GM18502 (cell line): ENCODE measurements around the gene ARMH2.

Experiments used
- ATAC-seq: cut with Tn5 transposase; IDR thresholded peaks from one replicate; pipeline ENCODE4 v1.9.1; 2021; ENCODE audit warnings: mild to moderate bottlenecking; ENCODE audit not compliant: unreplicated experiment, poor library complexity

Gene ARMH2

DNA sequence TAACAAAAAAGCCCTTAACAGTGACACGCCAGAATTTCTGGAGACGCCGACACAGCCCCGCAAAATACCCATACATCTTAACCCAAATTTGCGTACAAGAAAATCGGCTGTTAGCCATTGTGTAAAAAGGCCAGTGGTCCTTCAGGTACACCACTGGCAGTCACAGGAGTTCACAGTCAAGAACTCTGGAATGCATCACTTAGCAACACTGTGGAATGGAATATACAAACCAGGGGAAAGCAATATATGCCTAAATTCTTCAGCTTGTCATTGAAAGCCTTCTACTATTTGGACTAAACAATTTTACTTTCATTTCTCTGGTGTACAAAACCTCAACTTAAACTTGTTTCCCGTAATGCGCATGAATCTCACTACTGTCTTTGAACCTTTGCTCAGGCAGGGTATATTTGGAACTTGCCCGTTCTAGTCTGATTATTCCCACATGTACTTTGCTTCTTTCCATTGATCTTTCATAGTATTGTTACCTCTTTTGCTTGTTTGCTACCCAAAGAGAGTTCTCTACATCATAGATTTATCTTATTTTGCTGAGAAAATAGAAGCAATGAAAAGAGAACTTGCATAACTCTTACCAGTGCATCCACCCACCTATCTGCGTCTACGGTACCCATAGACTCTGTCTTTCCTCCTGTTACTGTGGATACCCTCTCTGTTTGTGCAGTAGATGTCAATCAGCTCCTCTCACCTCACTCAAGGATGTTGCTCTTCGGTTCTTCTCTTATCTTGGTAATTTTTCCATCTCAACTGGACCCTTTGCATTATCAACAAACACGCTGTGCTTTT lies at the start of gene ARMH2:
TSS of gene ARMH2 (minus strand) at position 178 of the 801 bp plus-strand sequence. CDS start at position 118, 60 bp downstream.
- ATAC-seq = no peak

DNA sequence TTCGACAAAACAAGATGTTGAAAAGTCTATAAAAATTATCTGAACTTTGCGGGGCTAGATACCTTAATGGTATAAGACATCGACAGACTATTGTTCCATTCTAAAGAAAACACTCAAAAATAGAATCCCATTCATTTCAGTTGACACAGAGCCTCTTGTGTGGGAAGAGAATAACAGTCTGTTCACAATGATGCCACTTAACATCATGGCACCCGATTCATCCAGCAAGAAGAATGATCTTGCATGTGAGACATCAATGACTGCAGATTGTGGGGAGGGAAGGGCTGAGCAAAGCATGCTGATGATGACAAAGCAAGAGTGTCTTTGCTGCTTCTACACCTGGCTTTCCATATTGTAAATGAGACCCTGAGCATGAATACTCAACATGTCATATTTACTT lies 49.7 kb upstream of the ARMH2 start:
- no peak for ATAC-seq

- no peak for ATAC-seq
Measured at GRCh38 chr6:24847402-24847801, 48.7 kb upstream of the ARMH2 start.

DNA sequence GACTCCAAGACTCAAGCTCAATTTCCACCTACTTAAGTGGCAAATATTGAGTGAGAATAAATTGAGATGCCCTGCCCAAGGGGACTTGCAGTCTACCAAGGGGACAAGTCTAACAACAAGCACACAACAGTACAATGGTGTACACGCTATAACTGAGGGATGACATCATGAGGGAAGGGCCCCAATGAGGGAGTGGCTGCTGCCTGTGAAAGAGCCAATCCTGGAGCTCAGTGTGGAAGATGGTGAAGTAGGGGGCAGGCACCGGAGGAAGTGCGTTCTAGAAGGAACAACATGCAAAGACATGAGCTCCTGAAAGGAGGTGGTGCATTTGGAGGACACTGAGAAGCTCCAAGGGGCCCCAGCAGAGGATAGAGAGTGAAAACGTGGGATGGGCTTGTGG lies 46.9 kb upstream of the ARMH2 start:
- ATAC-seq = no peak

DNA sequence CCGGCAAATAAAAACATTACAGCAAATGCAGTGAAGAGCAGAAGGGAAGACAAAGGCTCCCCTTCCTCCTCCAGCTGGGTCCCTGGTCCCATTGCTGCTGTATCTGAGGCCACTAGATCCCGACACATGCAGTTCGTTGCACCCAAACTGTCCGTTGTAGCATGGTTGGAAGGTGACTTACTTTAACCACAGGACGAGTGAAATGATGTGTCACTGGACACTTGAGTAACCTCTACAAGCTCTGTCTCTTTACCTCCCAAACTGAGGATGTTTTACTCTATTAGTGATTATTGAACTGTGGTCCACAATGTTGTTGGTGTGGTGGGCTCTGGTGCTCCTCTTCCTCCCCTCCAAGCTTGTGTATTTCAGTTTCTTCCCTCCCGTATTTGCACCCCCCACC lies 46.2 kb upstream of the ARMH2 start:
- no peak for ATAC-seq

- ATAC-seq = no peak
Measured at GRCh38 chr6:24844061-24844460, 45.3 kb upstream of the ARMH2 start.

DNA sequence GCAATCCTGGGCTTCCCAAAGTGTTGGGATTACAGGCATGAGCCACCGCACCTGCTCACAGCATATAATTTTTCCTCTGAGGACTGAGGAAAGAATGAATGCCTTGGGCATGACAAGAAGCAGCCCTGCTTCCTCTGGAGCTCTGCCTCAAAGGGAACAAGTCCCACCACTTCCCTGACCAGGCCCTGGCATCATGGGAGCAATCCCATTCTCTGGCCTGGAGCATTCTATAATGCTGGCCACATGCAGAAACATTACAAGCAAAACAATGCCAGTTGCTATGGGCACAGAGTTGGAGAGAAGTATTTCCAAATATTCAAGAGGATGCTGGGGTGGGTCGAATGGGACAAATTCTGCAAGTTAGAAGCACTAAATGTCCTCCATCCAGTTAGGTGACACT lies 41.5 kb upstream of the ARMH2 start:
- no peak for ATAC-seq

- ATAC-seq = no peak
Measured at GRCh38 chr6:24838994-24839393, 40.3 kb upstream of the ARMH2 start.

DNA sequence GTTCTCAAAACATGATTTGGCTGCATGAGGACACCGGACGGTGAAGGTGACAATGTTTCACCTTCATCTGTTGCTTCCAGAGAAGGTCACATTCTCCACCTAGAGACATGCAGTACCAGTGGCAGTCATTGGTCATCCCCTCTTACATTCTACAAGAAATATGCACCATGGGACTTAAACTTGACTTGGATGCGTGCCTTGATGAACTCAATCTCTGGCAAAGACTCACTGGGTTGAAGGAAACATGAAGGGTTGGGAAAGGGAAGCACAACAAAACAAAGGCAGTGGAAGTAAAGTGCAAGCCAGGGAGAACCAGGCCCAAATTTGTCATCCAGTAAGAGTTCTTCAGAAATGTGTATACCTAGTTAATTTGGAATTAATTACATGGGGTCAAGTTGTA lies 39.4 kb upstream of the ARMH2 start:
- no peak for ATAC-seq

DNA sequence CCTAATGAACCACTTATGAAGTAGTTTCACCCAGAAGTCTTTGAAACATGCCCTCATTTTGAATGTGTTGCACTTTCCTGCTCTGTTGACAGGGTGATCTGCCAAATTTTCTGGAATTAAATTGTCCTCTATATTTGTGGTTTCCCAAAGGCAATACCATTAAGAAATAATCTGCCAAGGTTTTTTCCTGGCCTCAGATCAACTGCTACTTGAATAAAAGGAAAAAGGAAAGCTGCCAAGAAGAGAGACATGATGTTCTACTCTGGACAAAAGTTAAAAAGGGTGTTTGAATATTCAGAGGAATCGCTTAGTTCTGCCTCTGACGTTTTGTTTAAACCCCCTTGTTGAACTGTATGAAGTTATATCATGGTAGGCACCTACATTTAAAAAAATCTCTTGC lies 37.4 kb upstream of the ARMH2 start:
- ATAC-seq = no peak

- ATAC-seq = no peak
Measured at GRCh38 chr6:24833711-24834386, 35.1 kb upstream of the ARMH2 start.

GRCh38 chr6:24832794-24833193 lies 34.1 kb upstream of the ARMH2 start:
- no peak for ATAC-seq

GRCh38 chr6:24831771-24832716 lies 33.3 kb upstream of the ARMH2 start:
- ATAC-seq = no peak

DNA sequence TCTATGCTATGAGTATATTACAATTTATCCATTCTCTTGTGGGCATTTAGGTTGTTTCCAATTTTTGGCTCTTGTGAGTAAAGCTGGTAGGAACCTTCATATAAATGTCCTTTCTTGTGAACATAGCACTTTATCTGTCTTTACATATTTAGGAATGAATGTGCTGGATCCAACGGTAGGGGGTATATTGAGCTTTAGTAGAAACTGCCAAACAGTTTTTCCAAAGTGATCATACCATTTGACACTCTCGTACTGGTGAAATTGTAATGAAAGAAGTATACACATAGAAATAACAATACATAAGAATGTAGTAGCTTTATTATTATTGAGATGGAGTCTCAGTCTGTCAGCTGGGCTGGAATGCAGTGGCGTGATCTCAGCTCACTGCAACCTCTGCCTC lies 30.9 kb upstream of the ARMH2 start:
- ATAC-seq = no peak

DNA sequence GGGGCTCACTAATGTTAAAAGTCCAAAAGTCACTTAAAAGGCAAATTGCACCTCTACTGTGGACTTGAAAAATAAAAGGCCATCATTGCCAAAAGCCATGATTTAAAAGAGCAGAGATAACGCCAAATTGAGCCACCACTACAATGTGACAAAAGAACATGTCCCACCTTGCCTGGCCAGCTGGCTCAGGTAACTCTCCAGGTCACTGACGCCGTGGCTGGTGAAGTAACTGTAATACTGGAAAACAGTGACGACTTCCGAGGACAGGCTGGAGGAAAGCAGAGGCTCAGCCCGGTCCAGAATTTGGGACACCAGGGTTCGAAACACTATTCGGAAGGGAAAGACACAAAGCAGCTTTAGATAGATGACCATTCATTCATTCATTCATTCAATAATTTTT lies 29.3 kb upstream of the ARMH2 start:
- no peak for ATAC-seq

DNA sequence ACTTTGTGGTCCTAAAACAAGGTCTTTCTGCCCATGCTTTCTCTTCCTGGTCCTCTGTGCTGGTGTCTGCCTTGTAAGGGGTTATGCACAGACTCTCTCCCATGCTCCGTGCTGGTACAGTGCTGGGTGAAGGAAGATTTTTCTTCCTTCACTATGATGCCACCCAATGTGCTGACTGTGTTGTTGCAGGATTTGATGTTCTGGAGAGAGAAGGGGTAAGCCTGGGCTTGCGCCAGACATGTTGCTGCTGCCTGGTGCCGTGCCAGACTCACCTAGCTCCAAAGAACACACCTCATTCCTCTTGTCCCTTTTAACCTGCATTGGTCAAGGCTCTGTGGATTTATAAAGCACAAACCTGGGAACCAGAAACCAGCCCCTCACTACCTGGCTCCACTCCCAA lies 28.4 kb upstream of the ARMH2 start:
- ATAC-seq = no peak

DNA sequence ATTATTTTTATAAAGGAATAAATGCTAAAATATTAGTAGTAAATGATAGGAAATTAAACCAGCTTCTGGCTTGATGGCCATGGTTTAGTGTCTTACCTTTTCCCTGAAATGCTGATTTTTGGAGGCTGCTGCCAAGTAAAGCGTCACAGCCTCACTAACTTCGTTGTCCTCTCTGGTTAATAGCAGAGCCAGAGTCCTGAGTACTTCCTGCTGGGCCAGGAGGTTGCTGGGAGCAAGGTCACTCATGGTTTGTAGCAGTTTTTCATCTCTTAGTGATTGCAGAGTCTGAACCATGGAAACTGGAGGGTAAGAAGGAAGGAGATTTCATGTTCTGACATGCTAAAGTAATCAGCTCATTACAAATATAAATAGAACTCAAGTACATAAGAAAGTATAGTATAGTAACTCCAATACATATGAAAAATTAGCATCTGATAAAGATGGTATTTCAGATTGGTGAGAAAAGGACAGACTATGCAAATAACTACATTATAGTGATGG lies 26.5 kb upstream of the ARMH2 start:
- ATAC-seq = no peak

DNA sequence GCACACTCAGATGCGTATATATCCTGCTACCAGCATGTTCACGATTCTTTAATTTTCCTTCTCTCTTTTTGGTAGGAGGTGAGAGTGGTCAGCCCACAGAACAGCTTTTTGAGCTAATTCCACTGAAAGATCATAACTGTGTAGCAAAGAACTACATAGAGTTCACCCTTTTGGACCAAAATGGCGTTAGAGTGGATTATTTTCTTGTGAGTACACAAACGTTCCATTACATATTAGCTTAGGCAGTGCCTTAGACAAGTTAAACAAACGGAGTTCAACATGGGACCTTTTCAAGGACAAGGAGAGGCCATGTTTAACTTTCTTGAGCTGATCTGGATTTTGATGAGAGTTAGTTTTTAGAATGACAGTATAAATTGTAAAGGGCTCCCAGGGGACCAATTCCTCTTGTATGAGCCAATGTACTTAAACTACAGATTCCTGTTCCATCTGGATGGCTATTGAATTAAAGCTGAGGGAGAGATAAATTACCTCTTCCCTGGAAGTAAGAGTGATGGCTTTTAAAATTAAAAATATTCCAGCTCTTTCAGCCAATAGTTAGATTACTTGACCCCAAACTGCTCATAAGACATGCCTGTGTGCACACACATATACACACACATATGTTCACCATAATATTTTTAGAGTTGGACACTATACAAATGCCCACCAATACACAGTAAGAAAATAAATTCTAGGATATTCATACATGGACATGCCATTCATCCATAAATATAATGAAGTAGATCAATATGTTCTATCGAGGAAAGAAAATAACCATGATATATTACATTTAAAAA lies 25.6 kb upstream of the ARMH2 start:
- no peak for ATAC-seq

DNA sequence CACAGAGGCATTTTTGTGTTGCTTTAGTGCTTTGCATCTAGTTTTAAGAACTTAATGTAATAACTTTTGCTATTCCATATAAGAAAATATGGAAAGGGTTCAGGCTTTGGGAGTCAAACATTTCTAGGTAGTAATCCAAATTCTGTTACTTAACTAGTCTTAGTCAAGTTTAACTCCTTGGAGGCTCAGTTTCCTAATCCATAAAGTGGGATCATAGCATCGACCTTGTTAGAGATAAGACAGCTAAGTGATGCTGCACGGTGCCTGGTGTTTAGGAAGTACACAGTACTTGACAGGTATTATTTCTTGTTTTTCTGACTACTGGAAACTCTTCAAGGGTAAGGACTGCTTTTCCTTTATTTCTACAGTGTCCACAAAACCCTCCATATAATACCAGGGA lies 24.5 kb upstream of the ARMH2 start:
- ATAC-seq = no peak

GRCh38 chr6:24822696-24823095 lies 24.0 kb upstream of the ARMH2 start:
- ATAC-seq = no peak
